ENCODE data around the gene KRTAP10-9. TPM values are rescaled to one million over a fixed set of nuclear protein-coding genes. Genes with fewer than 3 reads are reported as not detected.

The KRTAP10-9 gene
- polyA plus RNA-seq, 3 donors: not detected

DNA sequence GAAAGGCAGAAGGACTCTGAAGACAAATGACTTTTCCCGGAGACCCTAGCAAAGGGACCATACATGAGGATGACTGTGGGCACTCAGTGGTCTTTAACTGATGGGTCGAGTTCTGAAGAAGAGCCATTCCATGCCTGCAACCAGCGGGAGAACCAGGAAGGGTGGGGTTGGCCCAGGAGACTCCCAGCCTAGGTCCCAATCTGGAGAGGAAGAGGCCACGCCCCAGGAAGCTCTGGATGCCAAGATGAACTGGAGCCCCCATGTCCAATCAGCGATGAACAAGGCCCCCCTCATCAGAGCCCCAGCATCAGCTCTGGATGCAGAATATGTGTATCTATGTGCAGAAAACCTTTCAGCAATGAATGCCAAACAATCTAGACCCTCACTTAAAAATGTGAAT is 13.9 kb downstream of the KRTAP10-9 start:
- Mint-ChIP-seq H3K4me3 (no peak overlapping the region), H3K27ac (no peak overlapping the region), H3K4me1 (no peaks in the 10 kb centered on the region), H3K36me3 (no peaks in the 10 kb centered on the region), H3K27me3 (ENCODE audit: low read depth in 3 of 3) (peaks cover 5 to 8% (median 7%) of the 10 kb centered on the region in 3 donors), H3K9me3 (peaks cover 19 to 48% (median 41%) of the 10 kb centered on the region in 7 donors)
- no peak for DNase-seq
- intact Hi-C loops (cut with micrococcal nuclease): no loop called here
- H3K27me3 ChIP-seq (ENCODE audit: control insufficient read depth in 2 of 2, insufficient read depth in 2 of 2, low read length in 2 of 2): no peaks in the 10 kb centered on the region
- H3K4me2 ChIP-seq (replicated peaks; ENCODE audit: extremely low read depth, low read length, poor library complexity, severe bottlenecking): no peak overlapping the region
- no peak overlapping the region for H3K27ac ChIP-seq (ENCODE audit: low read depth in 1 of 2, low read length in 2 of 2)
- TF ChIP-seq, protein P1, sequence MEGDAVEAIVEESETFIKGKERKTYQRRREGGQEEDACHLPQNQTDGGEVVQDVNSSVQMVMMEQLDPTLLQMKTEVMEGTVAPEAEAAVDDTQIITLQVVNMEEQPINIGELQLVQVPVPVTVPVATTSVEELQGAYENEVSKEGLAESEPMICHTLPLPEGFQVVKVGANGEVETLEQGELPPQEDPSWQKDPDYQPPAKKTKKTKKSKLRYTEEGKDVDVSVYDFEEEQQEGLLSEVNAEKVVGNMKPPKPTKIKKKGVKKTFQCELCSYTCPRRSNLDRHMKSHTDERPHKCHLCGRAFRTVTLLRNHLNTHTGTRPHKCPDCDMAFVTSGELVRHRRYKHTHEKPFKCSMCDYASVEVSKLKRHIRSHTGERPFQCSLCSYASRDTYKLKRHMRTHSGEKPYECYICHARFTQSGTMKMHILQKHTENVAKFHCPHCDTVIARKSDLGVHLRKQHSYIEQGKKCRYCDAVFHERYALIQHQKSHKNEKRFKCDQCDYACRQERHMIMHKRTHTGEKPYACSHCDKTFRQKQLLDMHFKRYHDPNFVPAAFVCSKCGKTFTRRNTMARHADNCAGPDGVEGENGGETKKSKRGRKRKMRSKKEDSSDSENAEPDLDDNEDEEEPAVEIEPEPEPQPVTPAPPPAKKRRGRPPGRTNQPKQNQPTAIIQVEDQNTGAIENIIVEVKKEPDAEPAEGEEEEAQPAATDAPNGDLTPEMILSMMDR (IDR thresholded peaks at IDR 0.05): no peak
- H3K4me1 ChIP-seq (ENCODE audit: control insufficient read depth in 1 of 2, insufficient read depth in 2 of 2, low read length in 2 of 2): no peaks in the 10 kb centered on the region
- WGBS (ENCODE audit: insufficient coverage): 97% methylated on average over 3 of the region's 5 CpGs
- no peaks in the 10 kb centered on the region for H3K79me2 ChIP-seq (ENCODE audit: insufficient read depth, low read length)
- H3K9ac ChIP-seq (ENCODE audit: insufficient read depth, low read length, poor library complexity, severe bottlenecking): no peak overlapping the region
- H3K36me3 ChIP-seq (replicated peaks in 1 of 2; ENCODE audit: control insufficient read depth in 1 of 2, insufficient read depth in 2 of 2, low read length in 2 of 2): no peaks in the 10 kb centered on the region
- no peaks in the 10 kb centered on the region for H4K20me1 ChIP-seq (ENCODE audit: insufficient read depth, low read length)
- H2AFZ ChIP-seq (ENCODE audit: insufficient read depth, low read depth, low read length, poor library complexity, severe bottlenecking): no peak overlapping the region
- H3K9me3 ChIP-seq (replicated peaks in 1 of 2; ENCODE audit: control insufficient read depth in 1 of 2, insufficient read depth in 1 of 2, low read length in 2 of 2): peaks cover 34 to 37% of the 10 kb centered on the region in 2 donors
- no peak overlapping the region for H3K4me3 ChIP-seq (replicated peaks in 1 of 3; ENCODE audit: low read depth in 2 of 3, low read length in 3 of 3)

DNA sequence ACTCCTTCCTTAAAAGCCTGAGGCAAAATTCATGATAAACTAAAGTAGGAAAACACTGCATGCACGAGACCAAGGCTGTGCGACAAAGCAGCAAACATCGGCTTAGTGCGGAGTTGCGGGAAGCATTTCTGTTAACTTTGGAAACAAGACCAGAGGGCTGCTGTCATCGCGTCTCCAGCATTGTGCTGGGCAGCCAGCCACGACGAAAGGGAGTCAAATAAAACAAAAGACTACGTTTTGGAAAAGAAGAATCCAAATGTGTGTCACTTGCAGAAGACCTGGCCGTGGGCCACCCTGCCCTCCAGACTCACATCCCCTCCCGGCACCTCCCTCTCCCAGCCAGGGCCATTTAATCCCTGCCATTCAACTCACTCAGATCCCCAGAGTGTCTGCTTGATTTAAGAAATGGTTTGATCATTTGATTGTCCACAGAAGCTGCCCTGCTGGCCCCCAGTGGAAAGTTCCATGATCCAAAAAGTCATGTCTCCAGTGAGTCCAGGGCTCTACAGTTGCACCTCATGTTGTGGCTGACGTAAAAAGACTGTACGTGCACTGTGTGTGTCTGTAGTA is 16.9 kb downstream of the KRTAP10-9 start:
- intact Hi-C loops (cut with micrococcal nuclease): no loop called here
- H3K36me3 Mint-ChIP-seq: no peaks in the 10 kb centered on the region
- peaks cover 3 to 11% (median 8%) of the 10 kb centered on the region in 3 donors for H3K27me3 Mint-ChIP-seq (ENCODE audit: low read depth in 3 of 3)
- H3K4me3 Mint-ChIP-seq: no peak overlapping the region
- peaks cover 19 to 51% (median 43%) of the 10 kb centered on the region in 7 donors for H3K9me3 Mint-ChIP-seq
- Histone ChIP-seq H3K27ac (ENCODE audit: low read depth in 1 of 2, low read length in 2 of 2) (no peak overlapping the region), H3K36me3 (replicated peaks in 1 of 2; ENCODE audit: control insufficient read depth in 1 of 2, insufficient read depth in 2 of 2, low read length in 2 of 2) (no peaks in the 10 kb centered on the region), H3K9me3 (replicated peaks in 1 of 2; ENCODE audit: control insufficient read depth in 1 of 2, insufficient read depth in 1 of 2, low read length in 2 of 2) (peaks cover 34 to 37% of the 10 kb centered on the region in 2 donors), H3K79me2 (ENCODE audit: insufficient read depth, low read length) (no peaks in the 10 kb centered on the region), H3K27me3 (ENCODE audit: control insufficient read depth in 2 of 2, insufficient read depth in 2 of 2, low read length in 2 of 2) (no peaks in the 10 kb centered on the region), H3K4me2 (replicated peaks; ENCODE audit: extremely low read depth, low read length, poor library complexity, severe bottlenecking) (no peak overlapping the region), H3K4me3 (replicated peaks in 1 of 3; ENCODE audit: low read depth in 2 of 3, low read length in 3 of 3) (no peak overlapping the region), H4K20me1 (ENCODE audit: insufficient read depth, low read length) (no peaks in the 10 kb centered on the region), H3K4me1 (ENCODE audit: control insufficient read depth in 1 of 2, insufficient read depth in 2 of 2, low read length in 2 of 2) (no peaks in the 10 kb centered on the region), H2AFZ (ENCODE audit: insufficient read depth, low read depth, low read length, poor library complexity, severe bottlenecking) (no peak overlapping the region), H3K9ac (ENCODE audit: insufficient read depth, low read length, poor library complexity, severe bottlenecking) (no peak overlapping the region)
- TF ChIP-seq, protein P1 (IDR thresholded peaks at IDR 0.05): no peak
- WGBS (ENCODE audit: insufficient coverage): 86% methylated on average over 7 of the region's 14 CpGs
- no peak overlapping the region for H3K27ac Mint-ChIP-seq
- DNase-seq: no peak
- no peaks in the 10 kb centered on the region for H3K4me1 Mint-ChIP-seq

Measured in CD14-positive monocyte (primary cell).